SH-SY5Y (cell line): Measurements from ENCODE around the gene ZBTB16.

Experiments used
- GATA2 ChIP-seq: IDR thresholded peaks from 2 replicates; pipeline ENCODE4 v1.6.1; 2011; ENCODE audit warnings: mild to moderate bottlenecking, low read depth, low read length
- GATA3 ChIP-seq: IDR thresholded peaks from 2 replicates; pipeline ENCODE4 v1.6.1; 2011; ENCODE audit warnings: low read depth, mild to moderate bottlenecking, low read length, moderate library complexity

GRCh38 chr11:114133548-114134329 lies 74.2 kb downstream of the ZBTB16 start:
- TF ChIP-seq GATA2: no peak
- TF ChIP-seq GATA3: no peak
